ENCODE data around the gene CABLES2. TPM values are rescaled to one million over a fixed set of nuclear protein-coding genes. Genes with fewer than 3 reads are reported as not detected.

CABLES2 gene
- total and polyA plus RNA-seq, 9 donors, result 2.7 to 7.0 (median 4.7) TPM

DNA sequence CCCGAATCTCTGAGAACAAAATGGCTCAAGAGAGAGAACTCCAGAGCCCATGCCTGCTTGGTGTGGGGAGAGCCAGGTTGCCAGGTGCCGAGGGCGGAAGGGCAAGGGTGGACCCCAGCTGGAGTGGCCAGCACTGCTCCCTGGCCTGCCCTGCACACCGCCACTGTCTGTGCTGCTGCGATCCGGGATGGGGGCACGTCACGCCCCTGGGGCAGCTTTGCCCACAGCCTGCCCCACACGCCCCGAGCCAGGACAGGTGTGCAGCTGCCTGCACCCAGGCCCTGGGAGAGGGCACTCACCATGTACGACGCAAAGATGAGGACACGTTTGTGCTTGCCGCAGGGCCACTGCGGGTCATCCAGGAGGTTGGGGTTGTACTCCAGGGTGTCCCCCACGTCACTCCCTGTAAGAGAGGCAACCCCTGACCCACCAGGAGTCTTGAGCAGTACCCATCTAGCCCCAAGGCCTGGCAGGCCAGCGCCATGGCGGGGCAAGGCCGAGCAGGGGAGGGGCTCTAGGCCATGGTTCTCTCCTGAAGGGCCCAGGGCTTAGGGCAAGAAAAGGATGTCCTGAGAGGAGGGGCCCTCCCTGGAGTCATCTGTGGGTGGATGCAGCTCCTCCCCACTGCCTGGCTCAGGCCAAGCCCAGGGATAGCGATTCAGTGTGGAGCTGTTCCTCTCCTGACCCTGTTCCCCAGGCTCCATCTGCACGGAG lies 14.3 kb downstream of the CABLES2 start:
- Histone ChIP-seq H3K9me3 (no peaks in the 10 kb centered on the region), H3K27ac (no peak overlapping the region), H3K4me3 (no peak overlapping the region), H3K36me3 (no peaks in the 10 kb centered on the region), H3K27me3 (no peaks in the 10 kb centered on the region), H3K4me1 (ENCODE audit: insufficient read depth) (peaks cover 3% of the 10 kb centered on the region)
- DNase-seq, result no peak
- WGBS, 3 donors, result 80 to 84% (median 80%) methylated on average over 21 of the region's 21 CpGs
- no peak for TF ChIP-seq POLR2A (IDR thresholded peaks at IDR 0.05)
- TF ChIP-seq, protein P1, sequence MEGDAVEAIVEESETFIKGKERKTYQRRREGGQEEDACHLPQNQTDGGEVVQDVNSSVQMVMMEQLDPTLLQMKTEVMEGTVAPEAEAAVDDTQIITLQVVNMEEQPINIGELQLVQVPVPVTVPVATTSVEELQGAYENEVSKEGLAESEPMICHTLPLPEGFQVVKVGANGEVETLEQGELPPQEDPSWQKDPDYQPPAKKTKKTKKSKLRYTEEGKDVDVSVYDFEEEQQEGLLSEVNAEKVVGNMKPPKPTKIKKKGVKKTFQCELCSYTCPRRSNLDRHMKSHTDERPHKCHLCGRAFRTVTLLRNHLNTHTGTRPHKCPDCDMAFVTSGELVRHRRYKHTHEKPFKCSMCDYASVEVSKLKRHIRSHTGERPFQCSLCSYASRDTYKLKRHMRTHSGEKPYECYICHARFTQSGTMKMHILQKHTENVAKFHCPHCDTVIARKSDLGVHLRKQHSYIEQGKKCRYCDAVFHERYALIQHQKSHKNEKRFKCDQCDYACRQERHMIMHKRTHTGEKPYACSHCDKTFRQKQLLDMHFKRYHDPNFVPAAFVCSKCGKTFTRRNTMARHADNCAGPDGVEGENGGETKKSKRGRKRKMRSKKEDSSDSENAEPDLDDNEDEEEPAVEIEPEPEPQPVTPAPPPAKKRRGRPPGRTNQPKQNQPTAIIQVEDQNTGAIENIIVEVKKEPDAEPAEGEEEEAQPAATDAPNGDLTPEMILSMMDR (IDR thresholded peaks at IDR 0.05), result no peak
- no peak for TF ChIP-seq EP300 (IDR thresholded peaks at IDR 0.05)
- intact Hi-C loops (cut with DNase I), result no loop called here

DNA sequence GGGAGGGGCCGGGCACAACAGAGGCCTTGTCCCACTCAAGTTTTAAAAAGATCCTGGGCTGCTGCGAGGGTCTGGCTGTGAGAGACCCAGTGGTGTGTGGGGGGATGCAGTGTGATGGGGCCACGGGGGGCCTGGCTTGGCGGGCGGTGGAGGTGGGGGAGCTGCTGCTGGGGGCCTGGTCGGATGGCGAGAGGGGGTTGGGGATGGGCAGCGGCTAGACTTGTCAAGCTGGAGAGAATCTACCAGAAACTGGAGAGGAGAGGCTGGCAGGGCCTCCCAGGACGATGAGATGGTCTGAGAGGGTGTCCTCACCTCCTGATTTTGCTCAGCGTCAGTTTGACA lies 15.0 kb downstream of the CABLES2 start:
- no peaks in the 10 kb centered on the region for H3K36me3 ChIP-seq
- no peak for DNase-seq
- peaks cover 9% of the 10 kb centered on the region for H3K4me1 ChIP-seq (ENCODE audit: insufficient read depth)
- H3K4me3 ChIP-seq, result no peak overlapping the region
- no peaks in the 10 kb centered on the region for H3K9me3 ChIP-seq
- no peaks in the 10 kb centered on the region for H3K27me3 ChIP-seq
- H3K27ac ChIP-seq, result no peak overlapping the region
- WGBS, 3 donors, result 71 to 78% (median 74%) methylated on average over 10 of the region's 10 CpGs
- TF ChIP-seq EP300 (IDR thresholded peaks at IDR 0.05), result no peak
- TF ChIP-seq, protein P1 (IDR thresholded peaks at IDR 0.05), result no peak
- no peak for TF ChIP-seq POLR2A (IDR thresholded peaks at IDR 0.05)
- intact Hi-C loops (cut with DNase I), result no loop called here

DNA sequence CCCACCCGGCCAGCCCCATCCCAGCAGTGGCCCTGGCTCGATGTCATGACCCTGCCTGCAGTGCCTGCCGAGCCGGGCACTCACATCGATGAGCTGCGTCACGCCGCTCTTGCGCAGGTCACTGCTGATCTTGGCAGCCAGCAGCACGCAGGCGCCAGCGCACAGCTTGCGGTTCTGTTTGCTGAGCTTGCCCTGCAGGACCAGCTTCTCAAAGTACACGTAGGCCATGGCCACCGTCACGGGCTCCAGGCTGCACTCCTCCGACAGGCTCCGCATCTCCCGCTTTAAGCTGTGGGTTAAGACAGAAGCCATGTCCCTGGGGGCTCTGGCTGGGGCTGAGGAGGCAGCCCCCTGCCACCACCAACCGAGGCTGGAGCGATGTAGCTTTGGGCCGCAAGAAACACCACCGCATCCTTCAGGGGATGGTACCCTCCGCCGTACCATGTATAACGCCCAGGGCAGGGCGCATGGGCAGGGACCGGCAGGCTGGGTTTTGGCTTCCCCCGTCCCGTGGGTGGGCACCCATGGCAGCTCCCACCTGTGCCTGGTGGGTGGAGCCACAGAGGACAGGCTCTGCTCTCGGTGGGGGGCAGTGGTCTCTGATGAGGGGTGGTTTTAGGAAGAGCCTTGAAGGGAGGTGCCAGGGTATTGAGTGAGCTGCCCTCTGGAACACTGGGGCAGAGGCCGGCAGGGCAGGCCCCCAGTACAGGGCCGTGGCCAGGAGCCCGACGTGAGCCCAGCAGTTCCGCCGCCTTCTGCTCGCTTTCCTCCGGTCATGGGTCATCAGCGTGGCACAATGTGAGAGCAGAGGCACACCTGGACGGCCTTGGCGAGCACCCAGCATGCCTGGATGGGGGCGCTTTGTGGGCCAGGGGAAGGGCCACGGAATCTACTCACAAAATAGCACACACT lies 15.7 kb downstream of the CABLES2 start:
- TF ChIP-seq, protein P1 (IDR thresholded peaks at IDR 0.05), result no peak
- TF ChIP-seq EP300 (IDR thresholded peaks at IDR 0.05), result no peak
- no peak for TF ChIP-seq POLR2A (IDR thresholded peaks at IDR 0.05)
- H3K27me3 ChIP-seq, result no peaks in the 10 kb centered on the region
- H3K27ac ChIP-seq, result no peak overlapping the region
- H3K4me3 ChIP-seq, result no peak overlapping the region
- intact Hi-C loops (cut with DNase I), result no loop called here
- WGBS, 3 donors, result 79 to 85% (median 80%) methylated on average over 43 to 44 of the region's 44 CpGs
- no peaks in the 10 kb centered on the region for H3K9me3 ChIP-seq
- H3K36me3 ChIP-seq, result no peaks in the 10 kb centered on the region
- H3K4me1 ChIP-seq (ENCODE audit: insufficient read depth), result peaks cover 9% of the 10 kb centered on the region
- DNase-seq, result no peak

DNA sequence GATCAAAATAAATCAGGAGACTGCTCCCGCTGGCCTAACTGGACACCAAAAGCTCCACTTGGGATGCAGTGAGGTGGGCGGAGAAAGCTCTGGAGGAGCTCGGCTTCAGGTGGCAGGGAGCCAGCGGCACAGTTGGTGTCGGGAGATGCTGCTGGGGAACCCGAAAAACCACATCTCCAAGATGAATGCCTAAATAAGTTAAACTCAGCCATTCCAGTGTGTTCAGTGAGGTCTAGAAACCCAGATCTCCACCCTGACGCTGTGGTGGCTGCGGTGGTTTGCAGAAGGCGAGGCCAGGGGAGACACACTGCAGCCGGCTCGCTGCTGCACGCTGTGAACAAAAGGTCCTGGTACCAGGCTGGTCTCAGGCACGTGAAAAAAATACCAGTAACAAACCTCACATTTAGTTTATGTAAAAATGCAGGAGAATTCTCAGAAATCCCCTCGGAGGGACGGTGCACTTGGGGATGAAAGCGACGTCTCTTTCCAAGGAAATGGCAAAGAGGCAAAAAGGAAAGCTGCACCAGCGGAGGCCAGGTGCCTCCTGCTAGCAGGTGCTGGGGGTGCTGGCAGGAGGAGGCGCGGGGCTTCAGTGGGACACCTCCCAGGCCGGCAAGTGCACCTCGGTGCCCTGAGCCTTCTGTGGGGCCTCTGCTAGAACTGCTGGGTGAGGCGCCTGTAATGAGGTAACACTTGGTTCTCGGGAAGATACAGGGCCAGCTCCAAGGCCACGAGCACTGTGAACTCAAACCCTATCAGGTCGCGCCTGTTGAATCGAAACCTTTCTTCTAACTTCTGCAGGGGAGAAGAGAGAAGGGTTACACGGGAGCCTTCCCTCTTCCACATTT lies 16.5 kb downstream of the CABLES2 start:
- Histone ChIP-seq H3K9me3 (no peaks in the 10 kb centered on the region), H3K4me3 (no peak overlapping the region), H3K27ac (no peak overlapping the region), H3K36me3 (no peaks in the 10 kb centered on the region), H3K4me1 (ENCODE audit: insufficient read depth) (peaks cover 9% of the 10 kb centered on the region), H3K27me3 (no peaks in the 10 kb centered on the region)
- 63 to 69% (median 65%) methylated on average over 28 to 29 of the region's 29 CpGs for WGBS, 3 donors
- TF ChIP-seq POLR2A (IDR thresholded peaks at IDR 0.05) (no peak), EP300 (IDR thresholded peaks at IDR 0.05) (no peak)
- TF ChIP-seq, protein P1 (IDR thresholded peaks at IDR 0.05), result no peak
- intact Hi-C loops (cut with DNase I), result no loop called here
- no peak for DNase-seq
